ENCODE data around the gene PANX1. TPM values are rescaled to one million over a fixed set of nuclear protein-coding genes. Genes with fewer than 3 reads are reported as not detected.

Gene PANX1
- total RNA-seq, 1 experiment from 2014 or later, result 26.1 TPM

DNA sequence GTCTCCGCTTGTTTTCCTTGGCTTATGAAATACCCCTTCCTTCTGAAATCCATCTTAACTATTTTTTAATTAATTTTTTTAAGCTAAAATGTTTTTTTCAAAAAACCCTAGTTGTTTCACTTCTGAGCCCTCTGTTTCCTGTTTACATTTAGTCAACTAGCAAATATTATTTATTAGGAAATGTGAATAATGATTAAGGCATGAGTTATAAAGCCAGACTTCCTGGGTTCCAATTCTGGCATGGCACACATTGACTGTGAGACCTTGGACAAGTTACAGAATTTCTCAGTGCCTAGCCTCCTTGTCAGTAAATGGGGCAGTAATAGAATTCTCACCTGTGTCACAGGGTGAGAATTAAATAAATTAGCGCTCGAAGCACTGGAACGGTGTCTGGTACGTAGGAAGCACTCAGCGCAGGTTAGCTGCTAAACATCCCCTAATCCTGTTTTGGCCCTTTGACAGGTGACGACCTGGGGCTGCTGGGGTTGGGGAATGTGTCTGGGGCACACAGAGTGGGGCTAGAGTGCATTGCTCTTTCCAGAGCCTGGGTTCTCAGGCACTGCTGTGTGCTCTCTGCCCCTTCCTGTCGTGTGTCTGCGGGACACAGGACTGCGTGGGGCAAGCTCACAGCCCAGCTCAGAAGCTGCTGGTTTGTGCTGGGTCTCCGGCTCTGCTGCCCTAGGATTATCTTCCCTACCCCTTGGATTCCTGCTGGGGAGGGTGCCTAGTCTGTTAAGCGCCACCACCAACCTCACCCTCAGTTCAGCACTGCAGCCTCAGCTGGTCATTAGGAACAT, 13.1 kb downstream of the PANX1 start:
- Mint-ChIP-seq H3K27ac (ENCODE audit: low read depth, unreplicated experiment) (no peak overlapping the region), H3K4me1 (ENCODE audit: insufficient read depth, unreplicated experiment) (peaks cover 22% of the 10 kb centered on the region), H3K36me3 (ENCODE audit: insufficient read depth, unreplicated experiment) (no peaks in the 10 kb centered on the region), H3K27me3 (ENCODE audit: insufficient read depth, unreplicated experiment) (no peaks in the 10 kb centered on the region), H3K4me3 (ENCODE audit: unreplicated experiment) (no peak overlapping the region), H3K9me3 (ENCODE audit: unreplicated experiment) (no peaks in the 10 kb centered on the region)
- CTCF ChIA-PET, result interaction anchor here (2.0 kb wide), 1 partner anchor 42 kb away, joined by 6 read pairs; no protein-coding TSS in a partner anchor
- intact Hi-C loops (cut with micrococcal nuclease), result no loop called here
- no peak for DNase-seq (ENCODE audit: unreplicated experiment)
- TF ChIP-seq CTCF (IDR thresholded peaks at IDR 0.05; ENCODE audit: unreplicated experiment), result no peak
- POLR2A ChIA-PET, result interaction anchor here (1.3 to 1.7 kb wide), 3 partner anchors 9 to 13 kb away, joined by 3 to 6 read pairs (median 4); partner anchors contain the start of gene PANX1
- BruUV-seq (replicated peaks), result no TSS peak

GRCh38 chr11:94142308-94143281, 14.0 kb downstream of the PANX1 start:
- POLR2A ChIA-PET, result interaction anchor here (1.3 to 1.7 kb wide), 3 partner anchors 8 to 14 kb away, joined by 3 to 6 read pairs (median 4); partner anchors contain the start of gene PANX1
- Mint-ChIP-seq H3K4me3 (ENCODE audit: unreplicated experiment) (no peak overlapping the region), H3K27me3 (ENCODE audit: insufficient read depth, unreplicated experiment) (no peaks in the 10 kb centered on the region), H3K36me3 (ENCODE audit: insufficient read depth, unreplicated experiment) (no peaks in the 10 kb centered on the region), H3K9me3 (ENCODE audit: unreplicated experiment) (no peaks in the 10 kb centered on the region), H3K4me1 (ENCODE audit: insufficient read depth, unreplicated experiment) (peaks cover 21% of the 10 kb centered on the region), H3K27ac (ENCODE audit: low read depth, unreplicated experiment) (no peak overlapping the region)
- intact Hi-C loops (cut with micrococcal nuclease), result no loop called here
- no peak for TF ChIP-seq CTCF (IDR thresholded peaks at IDR 0.05; ENCODE audit: unreplicated experiment)
- no TSS peak for BruUV-seq (replicated peaks)
- no peak for DNase-seq (ENCODE audit: unreplicated experiment)
- CTCF ChIA-PET, result interaction anchor here (0.6 to 2.0 kb wide), 2 partner anchors 41 to 106 kb away, joined by 3 to 6 read pairs; no protein-coding TSS in a partner anchor

DNA sequence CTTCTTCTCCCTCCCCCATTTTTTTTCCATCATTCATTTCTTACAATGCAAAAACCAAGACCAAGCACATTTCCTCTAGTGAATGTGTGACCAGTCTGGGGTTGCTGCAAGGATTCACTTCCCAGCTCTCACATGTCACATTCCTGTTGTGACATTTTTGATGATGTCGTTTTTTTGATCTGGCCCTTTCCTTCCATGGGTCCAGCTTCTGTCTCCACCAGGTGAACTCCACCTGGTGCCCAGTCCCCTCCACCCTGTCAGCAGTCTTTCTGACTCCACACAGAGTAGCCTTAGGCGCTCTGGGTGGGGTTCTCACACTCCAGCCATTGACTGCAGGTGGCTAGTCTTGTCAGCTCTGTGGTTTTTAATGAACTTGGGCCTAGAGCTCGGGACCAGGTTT, 15.6 kb downstream of the PANX1 start:
- peaks cover 8% of the 10 kb centered on the region for H3K36me3 Mint-ChIP-seq (ENCODE audit: insufficient read depth, unreplicated experiment)
- DNase-seq (ENCODE audit: unreplicated experiment), result no peak
- no peaks in the 10 kb centered on the region for H3K27me3 Mint-ChIP-seq (ENCODE audit: insufficient read depth, unreplicated experiment)
- CTCF ChIA-PET, result interaction anchor here (0.6 to 1.2 kb wide), 5 partner anchors 13 to 249 kb away, joined by 3 to 6 read pairs (median 3); no protein-coding TSS in a partner anchor
- POLR2A ChIA-PET, result interaction anchor here (0.6 to 1.7 kb wide), 5 partner anchors 9 to 51 kb away, joined by 3 to 9 read pairs (median 5); partner anchors contain the start of gene PANX1
- intact Hi-C loops (cut with micrococcal nuclease), result no loop called here
- no TSS peak for BruUV-seq (replicated peaks)
- H3K4me3 Mint-ChIP-seq (ENCODE audit: unreplicated experiment), result no peak overlapping the region
- TF ChIP-seq CTCF (IDR thresholded peaks at IDR 0.05; ENCODE audit: unreplicated experiment), result no peak
- peaks cover 38% of the 10 kb centered on the region for H3K4me1 Mint-ChIP-seq (ENCODE audit: insufficient read depth, unreplicated experiment)
- no peak overlapping the region for H3K27ac Mint-ChIP-seq (ENCODE audit: low read depth, unreplicated experiment)
- no peaks in the 10 kb centered on the region for H3K9me3 Mint-ChIP-seq (ENCODE audit: unreplicated experiment)
